Ovary (tissue), 10 donors: ENCODE measurements around the gene CFC1B. TPM values are rescaled to one million over a fixed set of nuclear protein-coding genes. Genes with fewer than 3 reads are reported as not detected.
"Not testable (repeated sequence)": the region's sequence is repeated elsewhere in the genome, so short reads cannot be mapped to it uniquely, and the experiment has no call there.

Source experiments
- DNase-seq, 5 donors: peaks; one replicate each; pipeline ENCODE4 v3.0.0-alpha.2; 2019 to 2020
- H3K27ac ChIP-seq, 2 donors: fragments of 200-600 bp; one replicate each; pipeline versions ENCODE4 v1.5.1 to v1.8.0; 2019 to 2022
- H3K27me3 ChIP-seq: fragments of 200-600 bp; one replicate; pipeline ENCODE4 v1.8.0; 2022
- H3K36me3 ChIP-seq: fragments of 200-600 bp; sonication (generic); one replicate; pipeline ENCODE4 v1.5.1; 2019
- H3K4me1 ChIP-seq: one replicate; pipeline ENCODE4 v1.8.1; 2013; ENCODE audit warnings: mild to moderate bottlenecking, moderate library complexity; ENCODE audit not compliant: insufficient read depth
- H3K4me3 ChIP-seq: fragments of 200-600 bp; sonication (generic); one replicate; pipeline ENCODE4 v1.5.1; 2017
- H3K9me3 ChIP-seq, 2 donors: fragments of 200-600 bp in 1 of 2; sonication (generic) in 1 of 2; one replicate each; pipeline versions ENCODE4 v1.5.1 to v1.8.1; 2013 to 2019; ENCODE audit warnings: mild to moderate bottlenecking in 1 of 2, moderate library complexity in 1 of 2
- WGBS, 3 donors: extraction: QIAGEN DNeasy Blood & Tissue Kit in 1 of 3; methylation state at CpG; one replicate each; pipeline versions ENCODE4 v1.1.5 to v1.1.7; 2013 to 2017; 5-methylcytosine and 5-hydroxymethylcytosine counted together
- intact Hi-C, 4 donors: fragments of 100-400 bp; cut with DNase I; formaldehyde crosslinking; loops; one replicate each; pipeline versions ENCODE4 v1.11.0 to v1.15.1; 2022 to 2023
- long read RNA-seq, 3 donors: library from polyadenylated mRNA in 2 of 3; unstranded in 2 of 3; transcript quantifications; one replicate each; pipeline ENCODE4 v2.0.0 and lab custom pipeline, GENCODE V29; 2021 to 2026
- polyA plus RNA-seq, 2 donors: library from polyadenylated mRNA; stranded (reverse); fragments of 200-250 nt in 1 of 2; fragments of 350-450 nt in 1 of 2; fragmentation: Illumina TruSeq in 1 of 2; extraction: RNeasy Lipid Tissue Mini Kit (QIAGEN cat#74804) in 1 of 2; gene quantifications; one replicate each; pipeline ENCODE4 v1.2.3, GENCODE V29; 2013 to 2014
- total RNA-seq, 7 donors: library from RNA; depleted of rRNA in 2 of 7; stranded (reverse); fragments of >200 nt in 2 of 7; fragmentation: NEBNext Ultra II Directional in 3 of 7; extraction: Animal tissue kit (Norgen Biotek cat#: 25700) in 3 of 7; gene quantifications; one replicate each; pipeline versions ENCODE4 v1.1.0 to v1.2.4, GENCODE V29; 2016 to 2023
- donor health status: DM: no; HTN: no; CAD: no; lungs with moderate emphysema.
- donor health status: DM: no; HTN: no; CAD: no.
- donor health status: Bipolar disorder and iron deficiency.
- donor health status: DM: yes; HTN: yes; CAD: no.
- donor health status: DM: no; HTN: no; CAD: no.
- donor health status: DM: yes; HTN: yes; CAD: no.

CFC1B gene
- total RNA-seq (under 1 TPM in 1 of 7 donors, not detected in 6; 0.38 TPM), polyA plus RNA-seq (not detected)
- long read RNA-seq, donor 1, result 0 reads
- long read RNA-seq, donor 2, result 0 reads
- long read RNA-seq, donor 3, result 0 reads

DNA sequence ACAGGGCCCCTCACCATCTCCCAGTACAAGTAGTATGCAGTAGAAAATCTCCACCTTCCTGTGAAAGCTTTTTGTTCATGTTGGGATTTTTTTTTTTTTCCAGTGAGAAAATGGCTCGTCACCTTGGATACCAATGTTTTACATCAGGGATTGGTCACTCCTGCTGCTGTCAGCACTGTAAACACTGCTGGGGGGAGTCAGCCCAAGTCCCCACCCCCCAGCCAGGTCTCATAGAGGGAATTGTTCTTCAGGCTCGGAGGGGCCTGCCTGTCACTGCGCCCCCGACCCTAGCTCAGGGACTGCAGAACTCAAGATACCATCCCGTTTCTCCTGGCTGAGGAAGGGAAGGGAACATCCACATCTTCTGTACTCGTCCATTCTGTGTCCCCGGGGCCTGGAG is at the start of gene CFC1B:
Gene CFC1B, plus strand, starts transcription at position 231 of the 400 bp plus-strand sequence. CDS start 263 bp downstream, outside the sequence.
- DNase-seq, H3K4me3 ChIP-seq, H3K4me1 ChIP-seq, intact Hi-C loops, H3K27ac ChIP-seq, H3K36me3 ChIP-seq, H3K27me3 ChIP-seq, H3K9me3 ChIP-seq: not testable (repeated sequence)
- WGBS, 3 donors, result no CpG with 5 or more reads among the region's 7 CpGs

DNA sequence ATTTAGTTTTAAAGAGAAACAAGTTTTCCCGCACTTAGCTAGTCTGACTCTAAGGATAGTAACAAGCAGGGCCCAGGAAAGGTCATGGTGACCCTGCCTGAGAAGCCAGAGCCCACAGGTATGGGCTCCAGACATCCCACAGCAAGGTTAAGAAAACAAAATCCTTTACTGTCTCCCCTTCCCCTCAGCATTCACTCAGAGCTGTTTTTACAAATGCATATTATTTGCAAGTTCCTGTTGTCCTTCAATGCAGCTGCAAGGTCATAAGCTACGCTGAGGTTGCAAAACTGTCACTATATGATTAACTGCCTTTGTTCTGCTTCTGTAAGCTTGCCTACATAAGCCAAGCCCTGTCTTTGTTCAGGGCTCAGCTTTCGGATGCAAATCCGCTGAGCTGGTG is 29.9 kb upstream of the CFC1B start:
- H3K27me3 ChIP-seq, H3K27ac ChIP-seq, intact Hi-C loops, H3K4me1 ChIP-seq, DNase-seq, H3K4me3 ChIP-seq, H3K9me3 ChIP-seq, H3K36me3 ChIP-seq: not testable (repeated sequence)
- 0 to 54% (median 53%) methylated on average over 1 to 3 of the region's 4 CpGs for WGBS, 3 donors

GRCh38 chr2:130509228-130509627 is 11.8 kb upstream of the CFC1B start, which contains the start of gene POTEI:
Gene POTEI (minus strand): TSS chr2:130509328. CDS start chr2:130509235, 93 bp downstream.
- H3K4me1 ChIP-seq, H3K9me3 ChIP-seq, DNase-seq, intact Hi-C loops, H3K27ac ChIP-seq, H3K36me3 ChIP-seq, H3K4me3 ChIP-seq, H3K27me3 ChIP-seq: not testable (repeated sequence)
- no CpG with 5 or more reads among the region's 13 CpGs for WGBS, 3 donors

GRCh38 chr2:130510807-130511746 is 9.9 kb upstream of the CFC1B start:
- H3K27me3 ChIP-seq, H3K9me3 ChIP-seq, H3K4me1 ChIP-seq, DNase-seq, intact Hi-C loops, H3K4me3 ChIP-seq, H3K36me3 ChIP-seq, H3K27ac ChIP-seq: not testable (repeated sequence)
- 22% methylated on average over 2 of the region's 31 CpGs; no CpG with 5 or more reads in 2 of the 3 donors for WGBS, 3 donors

GRCh38 chr2:130511747-130512451 is 9.1 kb upstream of the CFC1B start:
- H3K9me3 ChIP-seq, H3K4me3 ChIP-seq, H3K36me3 ChIP-seq, H3K27me3 ChIP-seq, H3K27ac ChIP-seq, H3K4me1 ChIP-seq, intact Hi-C loops, DNase-seq: not testable (repeated sequence)
- WGBS, 3 donors, result 87 to 95% (median 92%) methylated on average over 4 to 5 of the region's 17 CpGs

GRCh38 chr2:130518516-130519106 is 2.4 kb upstream of the CFC1B start:
- H3K36me3 ChIP-seq, H3K27me3 ChIP-seq, H3K4me3 ChIP-seq, intact Hi-C loops, DNase-seq, H3K4me1 ChIP-seq, H3K27ac ChIP-seq, H3K9me3 ChIP-seq: not testable (repeated sequence)
- no CpG with 5 or more reads among the region's 12 CpGs for WGBS, 3 donors

DNA sequence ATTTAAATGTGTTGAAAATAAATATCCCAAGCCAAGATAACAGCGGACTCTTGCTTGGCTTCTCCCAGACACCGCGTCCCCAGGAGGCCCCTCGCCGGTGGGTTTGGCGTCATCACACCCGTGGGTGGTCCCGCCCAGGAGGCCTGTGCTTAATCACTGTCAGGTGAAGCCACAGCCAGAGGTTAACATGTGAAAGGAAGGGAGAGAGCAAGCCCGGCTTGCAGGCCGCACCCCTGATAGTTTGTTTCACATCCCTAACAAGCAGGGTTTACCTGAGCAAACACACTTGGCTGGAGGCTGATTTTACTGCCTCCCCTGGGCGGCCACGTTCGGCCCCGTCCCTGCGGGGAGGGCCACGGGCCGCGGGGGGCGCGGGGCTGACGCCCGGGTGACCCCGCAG is 1.4 kb downstream of the CFC1B start:
- no CpG with 5 or more reads among the region's 23 CpGs for WGBS, 3 donors
- intact Hi-C loops, H3K9me3 ChIP-seq, H3K27me3 ChIP-seq, H3K4me3 ChIP-seq, DNase-seq, H3K4me1 ChIP-seq, H3K27ac ChIP-seq, H3K36me3 ChIP-seq: not testable (repeated sequence)

DNA sequence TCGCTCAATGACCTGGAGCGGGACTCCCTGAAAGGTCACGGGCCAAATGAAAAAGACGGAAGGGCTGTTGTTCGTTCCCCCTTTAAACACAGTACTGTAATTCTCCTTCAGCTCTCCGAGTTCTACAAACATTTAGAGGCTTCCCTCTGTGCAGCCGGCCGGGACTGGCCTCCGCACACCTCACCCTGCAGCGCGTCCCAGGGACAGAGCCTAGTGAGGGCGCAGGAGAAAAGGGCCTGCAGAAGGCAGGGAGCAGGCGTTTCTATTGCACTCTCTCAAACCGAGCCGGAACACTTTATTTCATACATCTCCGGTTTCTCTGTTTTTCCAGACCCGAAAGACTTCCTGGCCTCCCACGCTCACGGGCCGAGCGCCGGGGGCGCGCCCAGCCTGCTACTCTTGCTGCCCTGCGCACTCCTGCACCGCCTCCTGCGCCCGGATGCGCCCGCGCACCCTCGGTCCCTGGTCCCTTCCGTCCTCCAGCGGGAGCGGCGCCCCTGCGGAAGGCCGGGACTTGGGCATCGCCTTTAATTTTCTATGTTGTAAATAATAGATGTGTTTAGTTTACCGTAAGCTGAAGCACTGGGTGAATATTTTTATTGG is 6.4 kb downstream of the CFC1B start:
- no CpG with 5 or more reads among the region's 40 CpGs for WGBS, 3 donors
- DNase-seq, intact Hi-C loops, H3K4me1 ChIP-seq, H3K36me3 ChIP-seq, H3K27me3 ChIP-seq, H3K27ac ChIP-seq, H3K9me3 ChIP-seq, H3K4me3 ChIP-seq: not testable (repeated sequence)

- WGBS, 3 donors, result no CpG with 5 or more reads among the region's 6 CpGs
- H3K4me1 ChIP-seq, H3K9me3 ChIP-seq, DNase-seq, H3K27me3 ChIP-seq, intact Hi-C loops, H3K4me3 ChIP-seq, H3K36me3 ChIP-seq, H3K27ac ChIP-seq: not testable (repeated sequence)
Observed at GRCh38 chr2:130529545-130529944, 8.5 kb downstream of the CFC1B start.

DNA sequence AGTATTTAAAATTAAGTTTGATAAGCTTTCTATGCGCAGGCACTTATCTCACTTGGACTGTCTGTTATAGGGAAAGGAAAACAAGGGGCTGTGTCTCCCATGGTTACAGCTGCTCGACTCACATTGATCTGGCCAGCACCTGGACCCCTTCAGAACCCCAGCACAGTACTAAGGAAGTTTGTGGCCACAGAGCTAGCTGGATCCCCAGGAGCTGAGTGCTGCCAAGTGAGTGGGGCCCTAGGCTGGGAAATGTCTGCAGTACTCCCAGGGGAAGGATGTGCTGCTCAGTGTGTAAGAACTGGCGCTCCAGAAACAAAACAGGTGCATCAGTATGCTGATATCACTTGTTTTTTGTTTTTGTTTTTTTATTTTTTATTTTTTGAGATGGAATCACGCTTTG is 9.2 kb downstream of the CFC1B start:
- DNase-seq, H3K27ac ChIP-seq, H3K9me3 ChIP-seq, H3K27me3 ChIP-seq, H3K36me3 ChIP-seq, intact Hi-C loops, H3K4me3 ChIP-seq, H3K4me1 ChIP-seq: not testable (repeated sequence)
- no CpG with 5 or more reads among the region's 4 CpGs for WGBS, 3 donors

GRCh38 chr2:130531225-130531624 is 10.2 kb downstream of the CFC1B start:
- H3K27ac ChIP-seq, H3K9me3 ChIP-seq, H3K36me3 ChIP-seq, DNase-seq, intact Hi-C loops, H3K27me3 ChIP-seq, H3K4me3 ChIP-seq, H3K4me1 ChIP-seq: not testable (repeated sequence)
- no CpG with 5 or more reads among the region's 5 CpGs for WGBS, 3 donors
